GM12878 (cell line): ENCODE measurements around the gene KHK. TPM values are rescaled to one million over a fixed set of nuclear protein-coding genes. Genes with fewer than 3 reads are reported as not detected.
"Not testable (repeated sequence)": the region's sequence is repeated elsewhere in the genome, so short reads cannot be mapped to it uniquely, and the experiment has no call there.

ENCODE experiments used
- ATAC-seq: fragments of 200-7000 bp; cut with Tn5 transposase; 3 replicates; pipeline ENCODE4 v1.9.1; 2020; ENCODE audit warnings: mild to moderate bottlenecking, moderate library complexity
- BruUV-seq: library from RNA; stranded (reverse); fragments of 400-500 nt; replicated peaks from 2 replicates; lab custom pipeline; 2021; lab: Mats Ljungman, UMichigan
- CTCF ChIA-PET: fragments of 300-600 bp; sonication (Branson Sonifier 250); formaldehyde crosslinking; extraction: SDS; loops from one replicate; lab custom pipeline; 2021; ENCODE audit warnings: inconsistent platforms; lab: Yijun Ruan, JAX
- POLR2A ChIA-PET: fragments of 350-600 bp; formaldehyde crosslinking; extraction: SDS; loops from one replicate; lab custom pipeline; 2021; ENCODE audit warnings: inconsistent platforms; lab: Charles Lee
- RAD21 ChIA-PET: fragments of 300-600 bp; sonication (Branson Sonifier 250); formaldehyde crosslinking; loops from one replicate; lab custom pipeline; 2023; ENCODE audit warnings: antibody characterized with exemption; ENCODE audit not compliant: unreplicated experiment; lab: Charles Lee
- SMC1A ChIA-PET: fragments of 300-600 bp; sonication (Branson Sonifier 250); formaldehyde crosslinking; loops from one replicate; lab custom pipeline; 2023; ENCODE audit not compliant: unreplicated experiment, uncharacterized antibody; lab: Charles Lee
- DNase-seq: peaks from one replicate; pipeline ENCODE4 v3.0.0-alpha.2; 2011; ENCODE audit warnings: low read depth, low spot score
- FAIRE-seq: peaks from 3 replicates; lab custom pipeline; 2011; peaks lifted over from hg19 to GRCh38; lab: Jason Lieb, UNC
- H2AFZ ChIP-seq: 2 replicates; pipeline ENCODE4 v1.6.0; 2011; ENCODE audit warnings: low read depth, low read length, control low read depth; ENCODE audit not compliant: control insufficient read depth
- H3K27ac ChIP-seq: 2 replicates; pipeline ENCODE4 v1.5.1; 2011; ENCODE audit warnings: control low read depth; ENCODE audit not compliant: control insufficient read depth, insufficient read depth
- H3K27me3 ChIP-seq, 2 experiments: replicated peaks in 1 of 2; 2 replicates each; pipeline versions ENCODE4 v1.6.0 to v1.6.1; 2011; ENCODE audit warnings: low read length in 1 of 2; ENCODE audit not compliant: control insufficient read depth in 2 of 2, insufficient read depth in 2 of 2
- H3K36me3 ChIP-seq, 2 experiments: 2 replicates each; pipeline ENCODE4 v1.5.1; 2011; ENCODE audit warnings: low read length in 1 of 2; ENCODE audit not compliant: control insufficient read depth in 2 of 2, insufficient read depth in 2 of 2
- H3K4me1 ChIP-seq: 2 replicates; pipeline ENCODE4 v1.6.1; 2011; ENCODE audit warnings: mild to moderate bottlenecking, low read length, moderate library complexity, mixed read lengths; ENCODE audit not compliant: control insufficient read depth, insufficient read depth
- H3K4me2 ChIP-seq: 2 replicates; pipeline ENCODE4 v1.6.0; 2011; ENCODE audit warnings: control low read depth; ENCODE audit not compliant: control insufficient read depth, insufficient read depth
- H3K4me3 ChIP-seq: fragments of 200-600 bp; sonication (generic); 2 replicates; pipeline ENCODE4 v1.5.1; 2016
- H3K79me2 ChIP-seq: 2 replicates; pipeline ENCODE4 v1.6.0; 2011; ENCODE audit warnings: low read length; ENCODE audit not compliant: control insufficient read depth, insufficient read depth
- H3K9ac ChIP-seq: 2 replicates; pipeline ENCODE4 v1.8.0; 2011; ENCODE audit warnings: low read length, control low read depth, mixed read lengths; ENCODE audit not compliant: control insufficient read depth, insufficient read depth
- H3K9me3 ChIP-seq: replicated peaks from 3 replicates; pipeline ENCODE4 v1.5.1; 2011; ENCODE audit warnings: mild to moderate bottlenecking, low read length; ENCODE audit not compliant: control insufficient read depth, insufficient read depth
- H4K20me1 ChIP-seq: 2 replicates; pipeline ENCODE4 v1.6.0; 2011; ENCODE audit not compliant: control insufficient read depth, insufficient read depth
- NFYB ChIP-seq: IDR thresholded peaks from 2 replicates; pipeline ENCODE4 v1.6.1; 2011; ENCODE audit warnings: low read depth, mild to moderate bottlenecking, low read length, improper control_type of control experiment, moderate library complexity; ENCODE audit not compliant: insufficient read depth
- WGBS: methylation state at CpG from one replicate; pipeline ENCODE4 v1.1.6; 2016; ENCODE audit warnings: low lambda C conversion rate; ENCODE audit not compliant: insufficient replicate concordance, insufficient coverage; ENCODE audit errors: missing lambda C conversion rate; 5-methylcytosine and 5-hydroxymethylcytosine counted together
- in situ Hi-C: fragments of 300-500 bp; cut with MboI; formaldehyde crosslinking; loops from 9 replicates; pipeline ENCODE4 v1.14.3; 2018; ENCODE audit warnings: mixed read lengths
- intact Hi-C: fragments of 100-400 bp; cut with micrococcal nuclease; formaldehyde crosslinking; loops from one replicate; pipeline ENCODE4 v1.14.2; 2022; ENCODE audit not compliant: unreplicated experiment
- polyA plus RNA-seq, 11 experiments: library from polyadenylated mRNA; depleted of rRNA in 4 of 11; unstranded in 6 of 11; stranded (reverse) in 5 of 11; fragments of >200 nt; fragmentation: Nextera tagmentation in 4 of 11; fragmentation: Illumina TruSeq in 1 of 11; extraction: Ambion mirVana in 4 of 11; extraction: Trizol in 1 of 11; gene quantifications; 1 replicate in 1 of 11; 2 replicates in 10 of 11; pipeline versions ENCODE4 v1.2.1 to v1.2.3, GENCODE V29; 2011 to 2016; ENCODE audit warnings: inconsistent platforms in 2 of 11, missing spikeins in 2 of 11, low read depth in 1 of 11
- total RNA-seq, 4 experiments: library from RNA; depleted of rRNA in 3 of 4; stranded (reverse); fragments of >200 nt in 3 of 4; fragmentation: Illumina TruSeq in 1 of 4; extraction: Trizol in 1 of 4; gene quantifications; 2 replicates each; pipeline versions ENCODE4 v1.2.1 to v1.2.3, GENCODE V29; 2013 to 2021

KHK gene
- total and polyA plus RNA-seq, 10 of the 15 experiments (the other 5 are each of a cell fraction or from before 2014, with no cell fraction given): 0.31 to 11.8 (median 3.9) TPM

GRCh38 chr2:27110603-27111352, 24.2 kb downstream of the KHK start:
- TF ChIP-seq NFYB: 0 out of 2 replicates have a peak, but pooled peaks have one; percentile 49
- TF ChIP-seq, all 136 proteins: peak for 1; not testable (repeated sequence) for 135
- H3K79me2 ChIP-seq, DNase-seq, H3K36me3 ChIP-seq, BruUV-seq, POLR2A ChIA-PET, H2AFZ ChIP-seq, intact Hi-C loops, H3K4me2 ChIP-seq, H3K9me3 ChIP-seq, H3K4me3 ChIP-seq, H3K27me3 ChIP-seq, in situ Hi-C loops, H3K27ac ChIP-seq, ATAC-seq, H3K4me1 ChIP-seq, H3K9ac ChIP-seq, H4K20me1 ChIP-seq, FAIRE-seq: not testable (repeated sequence)
- ChIA-PET RAD21 (interaction anchor here (0.6 to 1.2 kb wide), 3 partner anchors 11 to 1094 kb away, joined by 4 read pairs; no protein-coding TSS in a partner anchor), CTCF (interaction anchor here (0.8 kb wide), 1 partner anchor 59 kb away, joined by 4 read pairs; no protein-coding TSS in a partner anchor), SMC1A (interaction anchor here (0.7 kb wide), 1 partner anchor 169 kb away, joined by 3 read pairs; no protein-coding TSS in a partner anchor)
- 79% methylated on average over 24 of the region's 24 CpGs for WGBS

GRCh38 chr2:27111392-27112078, 25.0 kb downstream of the KHK start:
- FAIRE-seq, intact Hi-C loops, H3K27me3 ChIP-seq, H3K4me1 ChIP-seq, H3K36me3 ChIP-seq, BruUV-seq, H2AFZ ChIP-seq, H3K9me3 ChIP-seq, POLR2A ChIA-PET, H3K4me2 ChIP-seq, H3K79me2 ChIP-seq, in situ Hi-C loops, H3K27ac ChIP-seq, DNase-seq, ATAC-seq, H3K9ac ChIP-seq, H4K20me1 ChIP-seq, H3K4me3 ChIP-seq: not testable (repeated sequence)
- RAD21 ChIA-PET: interaction anchor here (0.6 to 1.2 kb wide), 3 partner anchors 12 to 1095 kb away, joined by 4 read pairs; no protein-coding TSS in a partner anchor
- WGBS: 72% methylated on average over 45 of the region's 49 CpGs
- CTCF ChIA-PET: interaction anchor here (0.8 to 3.5 kb wide), 3 partner anchors 58 to 169 kb away, joined by 3 to 14 read pairs (median 4); no protein-coding TSS in a partner anchor
- SMC1A ChIA-PET: interaction anchor here (0.7 to 0.9 kb wide), 2 partner anchors 12 to 169 kb away, joined by 3 read pairs; no protein-coding TSS in a partner anchor
